SK-N-MC (cell line): Measurements from ENCODE around the gene C22orf31.

Source experiments
- DNase-seq: peaks from one replicate; pipeline ENCODE4 v3.0.0-alpha.2; 2011; ENCODE audit warnings: low read depth, low spot score
- H3K27ac ChIP-seq: fragments of 200-600 bp; sonication (generic); 2 replicates; pipeline ENCODE4 v1.5.1; 2016; ENCODE audit warnings: mixed run types
- H3K36me3 ChIP-seq: fragments of 200-600 bp; sonication (generic); 2 replicates; pipeline ENCODE4 v1.6.1; 2017; ENCODE audit warnings: antibody characterized with exemption, low read length, mixed read lengths; ENCODE audit not compliant: insufficient read depth
- H3K4me3 ChIP-seq: fragments of 200-600 bp; sonication (generic); 2 replicates; pipeline ENCODE4 v1.5.1; 2016
- H3K9ac ChIP-seq: fragments of 200-600 bp; sonication (generic); 2 replicates; pipeline ENCODE4 v1.8.0; 2017; ENCODE audit warnings: mixed run types, mixed read lengths; ENCODE audit not compliant: insufficient read length
- H3K9me3 ChIP-seq: fragments of 200-600 bp; sonication (generic); 2 replicates; pipeline ENCODE4 v1.6.1; 2017; ENCODE audit warnings: low read depth, mild to moderate bottlenecking, antibody characterized with exemption, low read length, moderate library complexity, mixed read lengths
- EZH2 ChIP-seq: fragments of 200-600 bp; sonication (generic); IDR thresholded peaks from one replicate; pipeline ENCODE4 v1.6.1; 2017; ENCODE audit warnings: antibody characterized with exemption
- FOXP2 ChIP-seq: optimal IDR thresholded peaks from 2 replicates; pipeline ENCODE3; 2011; ENCODE audit warnings: mild to moderate bottlenecking, moderate library complexity; ENCODE audit not compliant: insufficient read depth; ENCODE audit errors: extremely low read length, control extremely low read depth
- POLR2AphosphoS5 ChIP-seq: IDR thresholded peaks from 2 replicates; pipeline ENCODE4 v1.6.1; 2012; ENCODE audit warnings: mild to moderate bottlenecking, low read depth, low read length, borderline replicate concordance

Gene C22orf31

GRCh38 chr22:29061773-29062172 is at the start of gene C22orf31:
TSS of gene C22orf31 (minus strand) at chr22:29061831. CDS start at chr22:29061792, 39 bp downstream.
- Histone ChIP-seq H3K36me3 (no peaks in the 10 kb centered on the region), H3K9ac (no peak within 1 kb of the TSS), H3K4me3 (no peak within 1 kb of the TSS), H3K9me3 (no peaks in the 10 kb centered on the region), H3K27ac (no peak within 1 kb of the TSS)
- DNase-seq = no peak
- TF ChIP-seq FOXP2 = no peak

GRCh38 chr22:29110946-29111345 is 49.3 kb upstream of the C22orf31 start:
- Histone ChIP-seq H3K9ac (no peak overlapping the region), H3K4me3 (no peak overlapping the region), H3K36me3 (no peaks in the 10 kb centered on the region), H3K9me3 (no peaks in the 10 kb centered on the region), H3K27ac (no peak overlapping the region)
- TF ChIP-seq EZH2 = no peak
- TF ChIP-seq POLR2AphosphoS5 = no peak
- no peak for TF ChIP-seq FOXP2
- DNase-seq = no peak

- no peak overlapping the region for H3K9ac ChIP-seq
- no peak overlapping the region for H3K4me3 ChIP-seq
- H3K27ac ChIP-seq = no peak overlapping the region
- no peaks in the 10 kb centered on the region for H3K9me3 ChIP-seq
- DNase-seq = no peak
- H3K36me3 ChIP-seq = no peaks in the 10 kb centered on the region
- TF ChIP-seq EZH2 (no peak), POLR2AphosphoS5 (no peak), FOXP2 (no peak)
Observed at GRCh38 chr22:29109822-29110221, 48.2 kb upstream of the C22orf31 start.

GRCh38 chr22:29108137-29108536 is 46.5 kb upstream of the C22orf31 start:
- no peak for TF ChIP-seq EZH2
- no peak for TF ChIP-seq POLR2AphosphoS5
- TF ChIP-seq FOXP2 = no peak
- Histone ChIP-seq H3K27ac (no peak overlapping the region), H3K9ac (no peak overlapping the region), H3K4me3 (no peak overlapping the region), H3K9me3 (no peaks in the 10 kb centered on the region), H3K36me3 (no peaks in the 10 kb centered on the region)
- DNase-seq = no peak

GRCh38 chr22:29106839-29107238 is 45.2 kb upstream of the C22orf31 start:
- H3K36me3 ChIP-seq = no peaks in the 10 kb centered on the region
- no peak overlapping the region for H3K9ac ChIP-seq
- H3K9me3 ChIP-seq = no peaks in the 10 kb centered on the region
- TF ChIP-seq FOXP2 (no peak), EZH2 (no peak), POLR2AphosphoS5 (no peak)
- no peak for DNase-seq
- no peak overlapping the region for H3K27ac ChIP-seq
- H3K4me3 ChIP-seq = no peak overlapping the region

GRCh38 chr22:29105468-29105867 is 43.8 kb upstream of the C22orf31 start:
- Histone ChIP-seq H3K4me3 (no peak overlapping the region), H3K9me3 (no peaks in the 10 kb centered on the region), H3K9ac (no peak overlapping the region), H3K27ac (no peak overlapping the region), H3K36me3 (no peaks in the 10 kb centered on the region)
- DNase-seq = no peak
- no peak for TF ChIP-seq FOXP2
- no peak for TF ChIP-seq POLR2AphosphoS5
- TF ChIP-seq EZH2 = no peak

GRCh38 chr22:29103121-29103520 is 41.5 kb upstream of the C22orf31 start:
- no peak for TF ChIP-seq EZH2
- DNase-seq = no peak
- Histone ChIP-seq H3K4me3 (no peak overlapping the region), H3K27ac (no peak overlapping the region), H3K9ac (no peak overlapping the region), H3K36me3 (no peaks in the 10 kb centered on the region), H3K9me3 (no peaks in the 10 kb centered on the region)

- DNase-seq = no peak
- Histone ChIP-seq H3K27ac (no peak overlapping the region), H3K9me3 (no peaks in the 10 kb centered on the region), H3K4me3 (no peak overlapping the region), H3K9ac (no peak overlapping the region), H3K36me3 (no peaks in the 10 kb centered on the region)
- no peak for TF ChIP-seq POLR2AphosphoS5
- TF ChIP-seq EZH2 = no peak
Observed at GRCh38 chr22:29102300-29102699, 40.7 kb upstream of the C22orf31 start.

- no peaks in the 10 kb centered on the region for H3K9me3 ChIP-seq
- no peak overlapping the region for H3K9ac ChIP-seq
- H3K36me3 ChIP-seq = no peaks in the 10 kb centered on the region
- no peak overlapping the region for H3K27ac ChIP-seq
- TF ChIP-seq EZH2 = no peak
- TF ChIP-seq FOXP2 = no peak
- TF ChIP-seq POLR2AphosphoS5 = no peak
- no peak overlapping the region for H3K4me3 ChIP-seq
- no peak for DNase-seq
Observed at GRCh38 chr22:29098296-29098695, 36.7 kb upstream of the C22orf31 start.
